ACHN (cell line): ENCODE data around the gene BACH2.
A peak's percentile ranks its signal among the peaks of the same experiment; 100 is the strongest.
"Not testable (repeated sequence)": the region's sequence is repeated elsewhere in the genome, so short reads cannot be mapped to it uniquely, and the experiment has no call there.

ENCODE experiments used
- DNase-seq: peaks from one replicate; pipeline ENCODE4 v3.0.0-alpha.2; 2015
- in situ Hi-C: cut with HindIII; loops from 2 replicates; pipeline ENCODE4 v1.10.0; 2017; ENCODE audit warnings: low sequenced_read_pairs, low pct_ligation_motif_present, low pct_unique_long_range_greater_than_20kb

Gene BACH2

DNA sequence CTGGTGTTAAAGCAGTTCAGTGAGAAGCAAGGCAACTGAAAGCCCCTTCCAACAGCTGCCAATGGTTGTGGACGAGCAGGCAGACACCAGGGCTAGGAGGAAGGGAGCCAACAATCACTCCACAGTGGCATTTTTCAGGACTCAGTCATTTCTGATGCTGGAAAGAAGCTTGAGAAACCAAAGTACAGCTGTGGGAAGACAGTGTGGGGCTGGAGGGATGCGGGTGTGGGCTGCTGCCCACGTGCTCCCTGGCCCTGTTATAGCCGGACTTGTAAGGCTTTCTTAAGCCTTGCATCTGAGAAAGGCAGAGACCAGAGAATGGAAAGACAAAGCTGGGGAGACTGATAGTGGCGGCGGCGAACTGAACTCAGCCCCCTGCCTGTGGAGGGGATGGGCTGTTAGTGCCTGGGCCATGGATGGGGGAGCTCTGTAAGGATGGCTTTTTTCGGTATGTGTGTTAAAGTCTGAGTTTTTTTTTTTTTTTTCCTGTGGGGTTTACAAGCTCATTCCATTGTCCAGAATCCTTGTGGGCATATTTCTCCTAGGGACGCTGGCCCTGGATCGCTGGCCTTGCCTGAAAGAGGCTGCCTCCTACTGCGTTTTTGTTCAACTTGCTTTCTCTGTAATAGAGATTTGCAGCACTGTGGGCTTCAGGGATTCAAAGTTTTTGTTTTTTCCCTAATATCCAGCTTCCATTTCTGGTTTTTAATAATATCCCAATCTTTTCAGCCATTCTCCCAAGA, 310.7 kb downstream of the BACH2 start:
- in situ Hi-C loops = no loop called here
- DNase-seq = no peak

DNA sequence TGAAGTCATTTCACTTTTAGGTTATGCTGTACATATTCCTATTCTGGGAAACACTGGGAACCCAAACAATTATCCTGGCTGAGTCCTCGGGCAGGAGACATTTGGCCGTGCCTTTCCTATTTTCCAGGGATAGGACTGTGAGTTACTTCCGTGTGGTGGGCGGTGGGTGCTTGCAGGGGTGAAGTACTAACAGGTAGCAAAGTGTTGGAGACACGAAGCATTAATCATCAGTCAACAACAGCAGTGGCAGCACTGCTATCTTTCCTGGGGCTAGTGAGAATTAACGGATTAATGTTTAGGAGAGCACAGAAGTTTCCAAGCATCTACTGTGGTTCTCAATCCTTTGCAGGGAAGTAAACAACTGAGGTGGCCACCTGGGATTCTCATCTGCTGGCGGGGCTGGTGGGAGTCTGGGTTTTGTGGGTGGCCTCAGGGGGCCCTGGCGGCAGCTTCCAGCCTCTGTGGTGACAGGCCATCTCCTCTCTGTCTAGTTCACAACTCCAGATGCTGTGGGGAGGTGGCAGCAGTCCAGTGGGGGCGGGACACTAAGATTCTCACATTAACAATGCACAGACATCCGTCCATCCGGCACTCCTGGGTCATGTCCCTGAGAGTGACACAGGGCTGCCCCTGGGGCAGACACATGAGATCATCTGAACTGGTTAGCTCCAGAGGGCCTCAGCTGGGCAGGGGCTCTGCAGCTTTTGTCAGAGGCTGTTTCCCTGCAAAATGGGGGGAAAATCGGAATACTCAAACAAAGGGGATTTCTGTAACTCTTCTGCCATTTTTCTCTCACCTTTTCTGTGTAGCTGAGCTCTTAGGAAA, 311.5 kb downstream of the BACH2 start:
- DNase-seq = no peak
- in situ Hi-C loops = no loop called here

DNA sequence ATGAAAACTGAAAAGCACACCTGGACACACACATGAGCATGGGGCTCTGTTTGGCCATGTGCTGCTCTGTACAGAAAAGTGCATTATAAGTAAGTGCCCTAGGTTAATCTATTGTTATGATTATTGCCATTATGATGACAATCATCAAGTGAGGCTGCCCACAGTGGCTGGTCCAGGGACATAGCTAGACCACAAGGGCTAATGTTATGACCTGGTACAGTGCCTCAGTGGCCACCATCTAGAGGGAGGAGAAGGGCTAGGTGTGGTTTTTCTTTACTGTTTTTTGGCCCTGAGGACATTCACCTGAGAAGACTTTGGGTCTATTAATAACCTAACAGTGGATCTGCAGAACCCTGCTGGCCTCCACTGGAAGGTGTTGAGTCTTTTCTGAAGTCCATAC, 316.3 kb downstream of the BACH2 start:
- DNase-seq = no peak
- in situ Hi-C loops = no loop called here

DNA sequence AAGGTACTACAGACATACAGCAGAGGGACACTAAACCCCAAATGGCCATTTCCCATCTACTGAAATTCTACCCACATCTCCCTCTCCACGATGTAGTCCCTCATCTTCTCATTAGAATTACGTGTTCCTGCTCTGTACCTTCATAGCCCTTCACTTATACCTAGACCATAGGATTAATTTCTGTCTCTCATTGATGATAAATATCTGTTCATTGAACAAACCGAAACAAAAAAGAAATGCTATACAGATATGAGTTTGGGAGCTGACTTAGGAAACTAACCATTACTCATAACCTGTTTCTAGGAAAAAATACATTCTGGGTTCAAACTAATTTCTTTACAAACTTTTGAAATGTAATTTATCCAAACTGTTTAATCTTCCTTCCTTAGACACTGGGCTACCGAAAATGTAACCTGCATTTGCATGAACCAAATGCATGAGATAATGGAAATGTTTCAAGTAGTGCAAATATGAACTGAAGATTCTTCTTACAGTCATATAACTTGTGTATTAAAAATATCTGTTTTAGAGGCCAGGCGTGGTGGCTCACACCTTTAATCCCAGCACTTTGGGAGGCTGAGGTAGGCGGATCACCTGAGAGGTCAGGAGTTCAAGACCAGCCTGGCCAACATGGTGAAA, 317.0 kb downstream of the BACH2 start:
- in situ Hi-C loops = no loop called here
- no peak for DNase-seq

DNA sequence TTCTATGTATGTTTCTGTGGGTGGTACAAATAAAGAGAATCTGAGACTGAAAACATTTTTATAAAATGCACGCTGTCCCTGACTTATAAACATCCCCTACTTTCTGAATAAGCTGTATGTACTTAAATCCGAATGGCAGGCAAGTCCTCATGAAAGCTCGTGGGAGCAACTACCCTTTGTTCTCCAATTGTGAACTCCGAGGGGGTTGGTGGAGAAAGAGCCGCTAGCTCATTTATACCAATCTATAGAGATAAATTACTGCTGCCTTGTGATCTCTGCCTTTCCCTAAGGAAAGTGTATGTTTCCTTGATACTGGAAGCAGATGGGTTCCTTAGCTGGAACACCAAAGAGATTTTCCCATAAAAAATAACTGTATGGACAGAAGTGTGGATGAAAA, 317.9 kb downstream of the BACH2 start:
- in situ Hi-C loops = no loop called here
- no peak for DNase-seq

DNA sequence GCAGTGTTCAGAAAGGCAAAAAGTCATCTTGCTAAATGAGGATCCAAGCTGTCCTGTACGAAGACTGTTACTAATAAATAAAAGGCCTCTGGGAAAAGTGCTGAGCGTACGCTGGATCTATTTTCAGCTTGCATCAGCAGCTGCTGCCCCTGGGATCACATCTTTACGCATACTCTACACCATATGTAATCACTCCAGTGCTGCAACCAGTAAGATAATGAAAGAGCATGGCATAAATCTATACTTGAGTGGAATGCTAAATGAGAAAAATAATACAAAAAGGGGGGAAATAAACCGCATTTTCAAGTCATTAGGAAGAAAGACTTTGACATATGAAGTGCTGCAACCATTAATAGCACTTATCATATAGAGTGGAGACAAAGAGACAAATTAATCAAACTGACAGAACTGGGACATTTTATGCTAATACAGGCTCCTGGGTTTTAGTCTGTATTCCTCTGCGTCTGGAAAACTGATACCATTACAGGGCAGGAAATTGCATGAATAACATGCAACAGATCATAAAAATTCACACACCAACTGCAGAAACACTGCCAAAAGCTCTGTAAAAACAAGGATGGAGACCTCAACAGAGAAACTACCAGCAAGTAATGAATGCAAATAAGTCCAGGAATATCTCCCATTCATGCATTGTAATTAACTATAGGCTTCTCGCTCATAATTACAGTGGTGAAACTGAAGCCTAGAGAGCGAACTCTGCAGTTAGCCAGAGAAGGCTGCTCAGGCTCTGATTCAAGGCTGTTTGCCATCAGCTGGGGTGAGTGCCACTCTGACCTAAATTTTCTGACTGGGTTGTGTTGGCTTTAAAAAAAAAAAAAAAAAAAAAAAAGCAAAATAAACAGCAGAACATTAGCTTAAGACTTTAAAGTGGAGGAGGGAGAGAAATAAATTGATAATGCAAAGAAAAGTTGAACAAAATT, 318.6 kb downstream of the BACH2 start:
- in situ Hi-C loops = no loop called here
- no peak for DNase-seq

DNA sequence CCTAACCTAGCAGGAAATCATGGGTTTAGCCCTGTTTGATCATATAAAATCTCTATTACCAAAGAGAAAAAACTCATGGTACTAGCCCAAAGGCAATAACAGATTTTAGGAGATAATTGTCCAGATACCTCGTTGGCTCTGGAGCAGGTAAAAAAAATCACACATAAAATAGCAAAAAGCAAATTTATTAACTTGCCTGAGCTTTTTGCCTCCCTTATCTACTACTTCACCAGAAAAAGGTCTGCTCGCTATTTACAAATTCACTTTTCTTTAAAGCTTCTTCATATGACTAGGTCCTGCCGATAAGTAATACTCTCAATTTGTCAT, 320.0 kb downstream of the BACH2 start:
- DNase-seq = no peak
- in situ Hi-C loops = no loop called here

DNA sequence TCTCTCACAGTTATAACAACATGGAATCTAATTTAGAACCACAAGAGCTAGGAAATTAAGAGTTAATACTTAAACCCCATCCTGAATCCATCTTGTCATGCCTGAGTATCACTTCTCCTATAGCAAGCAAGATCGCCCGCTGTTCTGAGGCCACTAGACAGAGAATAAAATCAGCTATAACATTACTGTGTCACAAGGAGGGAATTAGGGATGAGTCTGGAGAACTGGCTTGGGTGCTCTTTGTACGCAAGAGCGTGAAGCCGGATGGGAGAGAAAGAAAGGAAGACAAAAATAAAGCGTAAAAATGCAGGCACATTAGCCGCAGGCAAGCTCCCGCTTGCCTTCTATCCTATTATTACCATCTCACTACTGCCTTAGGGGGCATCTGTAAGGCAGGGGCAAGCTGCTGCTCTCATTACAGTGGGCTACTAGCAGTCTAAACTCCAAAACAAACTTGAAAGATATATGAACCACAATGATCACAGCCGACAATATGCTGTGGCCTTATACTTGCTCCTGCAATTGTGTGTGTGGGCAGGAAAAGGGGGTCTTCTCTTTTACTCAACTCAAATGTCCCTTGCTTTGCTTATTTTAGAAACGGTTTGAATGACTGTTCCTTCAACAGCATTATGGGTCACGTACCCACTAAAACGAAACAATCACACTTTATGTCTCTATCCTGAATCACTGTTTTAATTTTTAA, 320.5 kb downstream of the BACH2 start:
- DNase-seq = peak; percentile 6

DNA sequence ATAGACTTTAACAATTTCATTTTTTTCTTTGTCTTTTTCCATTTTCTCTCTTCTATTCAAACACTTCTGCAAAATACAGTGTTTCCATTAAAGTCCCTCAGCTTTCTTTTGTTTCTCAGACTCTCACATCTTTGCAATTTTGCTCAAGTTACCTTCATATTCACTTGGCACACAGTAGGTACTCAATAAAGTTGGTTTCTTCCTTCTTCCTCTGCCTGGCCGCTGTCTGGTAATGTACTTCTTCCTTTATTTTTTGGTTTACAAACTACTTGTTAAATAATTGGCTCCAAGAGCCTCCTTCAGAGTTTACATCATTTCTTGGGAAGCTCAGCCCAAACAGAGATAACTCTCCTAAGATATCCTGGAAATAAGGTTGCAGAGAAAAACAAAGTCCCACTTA, 321.3 kb downstream of the BACH2 start:
- in situ Hi-C loops = no loop called here
- DNase-seq = no peak

More for the DNA sequence above, 320.5 kb downstream of the BACH2 start:
- in situ Hi-C loops = no loop called here

DNA sequence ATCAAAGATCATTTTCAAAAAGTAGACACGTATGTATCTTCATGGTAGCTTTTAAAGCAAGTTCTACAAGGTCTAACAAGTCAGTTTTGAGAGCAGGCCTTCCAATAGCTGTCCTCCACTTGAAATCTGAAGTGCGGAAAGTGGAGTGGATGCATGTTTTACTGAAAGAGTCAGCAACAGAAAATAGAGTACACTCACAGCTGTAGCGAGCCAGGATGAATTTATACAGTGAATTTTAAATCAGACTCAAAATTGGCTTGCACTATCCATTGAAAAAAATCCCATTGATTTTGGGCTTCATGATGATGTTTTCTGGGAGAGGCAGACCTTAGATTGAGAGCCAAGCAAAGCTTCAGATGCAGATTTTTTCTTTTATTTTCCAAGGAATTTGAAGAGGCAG, 321.8 kb downstream of the BACH2 start:
- in situ Hi-C loops = no loop called here
- no peak for DNase-seq

DNA sequence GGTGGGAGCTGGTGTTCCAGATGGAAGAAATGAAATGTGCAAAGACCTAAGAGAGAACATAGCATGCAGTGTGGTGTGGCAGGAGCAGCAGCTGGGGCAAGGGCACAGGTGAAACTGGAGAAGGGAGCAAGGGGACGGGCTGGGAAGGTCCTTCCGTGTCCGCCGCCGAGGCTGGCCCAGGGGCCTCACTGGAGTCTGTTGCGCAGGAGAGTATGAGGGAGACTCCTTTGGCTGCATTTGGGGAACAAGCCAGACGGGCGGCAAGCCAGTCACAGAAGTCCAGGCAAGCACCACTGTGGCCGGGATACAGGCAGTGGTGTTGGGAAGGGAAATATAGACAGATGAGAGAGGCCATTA, 324.6 kb downstream of the BACH2 start:
- DNase-seq = no peak
- in situ Hi-C loops = no loop called here

DNA sequence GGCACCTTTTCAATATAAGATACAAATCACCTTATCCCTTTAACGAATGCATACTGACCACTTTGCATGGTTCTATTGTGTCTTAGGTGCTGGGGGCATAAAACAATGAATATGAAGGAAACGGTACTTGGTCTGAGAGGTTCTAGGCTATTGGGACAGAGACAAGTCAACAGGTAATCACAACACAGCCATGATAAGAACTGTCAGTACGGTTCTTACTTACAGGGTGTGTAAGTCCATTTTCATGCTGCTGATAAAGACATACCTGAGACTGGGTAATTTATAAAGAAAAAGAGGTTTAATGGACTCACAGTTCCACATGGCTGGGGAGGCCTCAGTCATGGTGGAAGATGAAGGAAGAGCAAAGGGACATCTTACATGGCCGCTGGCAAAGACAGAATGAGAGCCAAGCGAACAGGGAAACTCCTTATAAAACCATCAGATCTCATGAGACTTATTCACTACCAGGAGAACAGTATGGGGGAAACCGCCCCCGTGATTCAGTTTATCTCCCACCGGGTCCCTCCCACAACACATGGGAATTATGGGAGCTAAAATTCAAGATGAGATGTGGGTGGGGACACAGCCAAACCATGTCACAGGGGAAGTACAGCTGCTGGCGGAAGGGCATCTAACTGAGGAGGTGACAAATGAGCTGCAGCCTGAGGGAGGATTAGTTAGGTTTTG, 325.2 kb downstream of the BACH2 start:
- DNase-seq, in situ Hi-C loops: not testable (repeated sequence)

DNA sequence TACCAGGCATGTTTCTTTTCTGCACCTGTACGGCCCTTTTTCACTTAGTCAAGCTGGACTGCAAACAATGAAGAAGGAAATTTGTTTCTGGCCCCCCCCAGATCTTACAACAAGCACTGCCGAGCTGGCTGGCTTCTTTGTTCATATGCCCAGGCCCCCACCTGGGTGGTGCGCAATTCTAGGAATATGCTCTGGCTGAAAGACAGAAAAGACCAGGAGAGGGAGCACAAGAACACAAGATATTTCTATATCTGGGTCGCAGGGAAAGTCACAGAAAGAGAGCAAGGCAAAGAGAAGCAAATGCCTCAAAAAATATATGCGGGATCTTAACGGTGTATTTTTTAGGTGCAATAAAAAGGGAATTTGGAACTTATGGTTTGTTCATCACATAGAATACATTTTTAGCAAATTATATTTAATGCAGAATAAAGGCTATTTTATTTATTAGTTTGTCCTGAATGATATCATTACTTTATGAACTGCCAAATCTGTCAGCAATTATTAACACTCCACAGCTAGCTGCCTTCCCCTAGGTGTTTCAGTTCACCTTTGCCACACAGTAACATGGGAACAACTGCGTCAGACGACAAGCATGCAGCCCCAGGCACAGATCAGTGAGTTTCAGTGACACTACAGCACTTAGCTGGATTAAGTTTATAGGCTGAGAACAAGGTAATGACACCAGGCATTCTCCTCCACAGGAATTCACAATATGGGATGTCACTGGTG, 325.9 kb downstream of the BACH2 start:
- DNase-seq = peak; percentile 56
- in situ Hi-C loops = no loop called here

DNA sequence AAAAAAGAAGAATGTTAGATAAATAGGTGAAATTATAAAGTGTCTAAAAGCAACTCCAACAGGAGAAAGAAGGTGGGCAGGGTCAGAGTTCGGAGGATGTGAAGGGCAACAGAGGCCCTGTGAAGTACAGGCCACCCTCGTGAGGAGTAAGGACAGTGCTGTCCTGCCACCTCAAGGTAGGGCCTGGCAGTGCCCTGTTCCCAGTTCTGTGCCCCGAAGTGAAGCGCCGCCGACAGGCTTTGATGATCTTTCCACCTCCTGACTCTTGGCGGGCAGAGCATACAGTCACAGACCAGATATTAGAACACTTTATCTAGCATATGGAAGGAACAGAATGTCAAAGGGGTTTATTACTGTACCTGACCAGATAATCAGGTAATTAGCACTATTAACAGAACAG, 326.6 kb downstream of the BACH2 start:
- no peak for DNase-seq
- in situ Hi-C loops = no loop called here

DNA sequence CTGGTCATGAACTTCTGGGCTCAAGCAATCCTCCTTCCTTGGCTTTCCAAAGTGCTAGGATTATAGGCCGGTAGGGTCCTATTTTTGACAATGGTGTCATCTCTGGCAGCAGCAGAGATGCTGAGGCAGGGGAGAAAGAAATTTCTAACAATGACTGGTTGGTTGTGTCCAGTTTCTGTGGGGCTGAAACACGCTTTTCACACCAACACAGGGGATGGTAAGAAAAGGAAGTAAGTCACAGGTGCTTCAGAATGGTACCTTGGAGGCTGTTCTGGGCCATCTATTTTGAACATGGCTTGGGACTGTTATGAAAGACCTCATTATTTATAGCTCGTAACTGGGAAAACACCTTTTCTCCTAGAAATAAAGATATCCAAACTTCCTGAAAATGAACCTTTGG, 329.7 kb downstream of the BACH2 start:
- DNase-seq = no peak
- in situ Hi-C loops = no loop called here

DNA sequence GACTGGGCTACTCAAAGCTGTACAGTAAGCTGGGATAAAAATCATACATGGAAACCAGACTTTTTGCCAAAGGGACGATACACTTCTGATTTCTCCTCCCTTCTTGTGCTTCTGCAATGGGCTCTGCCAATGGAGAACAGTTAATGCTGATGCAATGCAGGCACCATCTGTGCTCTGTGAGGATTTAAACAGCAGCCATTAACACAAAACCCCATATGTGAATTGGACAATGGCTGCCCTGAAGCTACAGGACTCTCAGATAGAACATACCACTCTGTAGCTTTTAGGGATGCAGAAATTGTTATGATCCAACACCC, 330.5 kb downstream of the BACH2 start:
- in situ Hi-C loops = no loop called here
- no peak for DNase-seq

DNA sequence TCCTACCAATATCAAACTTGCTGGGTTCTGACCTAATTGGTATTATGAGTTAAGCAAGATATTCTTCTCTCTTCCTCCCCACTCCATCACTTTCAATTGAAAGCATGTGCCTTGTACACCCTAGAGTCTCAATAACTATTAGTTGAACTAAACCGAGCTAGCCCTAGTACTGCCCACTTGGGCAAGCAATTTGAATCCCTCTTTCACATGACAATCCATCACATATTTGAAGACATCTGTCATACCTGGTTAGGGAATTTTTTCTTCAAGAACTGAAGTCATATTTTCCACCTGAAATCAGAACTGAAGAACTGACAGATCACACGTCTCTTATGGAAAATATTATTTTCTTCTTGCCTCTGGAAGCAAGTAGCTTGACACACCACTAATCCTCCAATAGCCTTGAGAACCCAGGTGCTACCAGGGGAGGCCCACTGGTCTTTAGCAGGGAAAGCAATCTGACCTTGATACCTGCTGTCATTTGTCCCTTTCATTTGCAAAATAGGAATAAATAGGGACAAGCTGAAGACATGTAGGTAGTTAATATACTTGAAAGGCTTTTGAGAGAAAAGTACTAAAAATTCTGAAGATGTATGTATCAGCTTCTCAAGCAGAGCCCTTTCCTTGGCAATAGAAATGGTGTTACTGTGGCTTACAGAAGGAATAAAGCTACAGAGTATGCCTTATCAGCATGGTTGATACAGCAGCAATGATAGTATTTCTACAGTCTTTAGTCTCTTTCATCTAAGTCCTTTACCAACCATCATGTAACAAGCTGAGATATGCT, 331.0 kb downstream of the BACH2 start:
- no peak for DNase-seq
- in situ Hi-C loops = no loop called here
